NOMO-1 treated with dmso at 0.1 percent for 144 hours (cell line): ENCODE data around the gene ARIH2.
"Not testable (repeated sequence)": the region's sequence is repeated elsewhere in the genome, so short reads cannot be mapped to it uniquely, and the experiment has no call there.

Experiments
- DNase-seq: peaks from one replicate; lab custom pipeline; 2025; ENCODE audit not compliant: unreplicated experiment; lab: John Stamatoyannopoulos, UW

The ARIH2 gene

DNA sequence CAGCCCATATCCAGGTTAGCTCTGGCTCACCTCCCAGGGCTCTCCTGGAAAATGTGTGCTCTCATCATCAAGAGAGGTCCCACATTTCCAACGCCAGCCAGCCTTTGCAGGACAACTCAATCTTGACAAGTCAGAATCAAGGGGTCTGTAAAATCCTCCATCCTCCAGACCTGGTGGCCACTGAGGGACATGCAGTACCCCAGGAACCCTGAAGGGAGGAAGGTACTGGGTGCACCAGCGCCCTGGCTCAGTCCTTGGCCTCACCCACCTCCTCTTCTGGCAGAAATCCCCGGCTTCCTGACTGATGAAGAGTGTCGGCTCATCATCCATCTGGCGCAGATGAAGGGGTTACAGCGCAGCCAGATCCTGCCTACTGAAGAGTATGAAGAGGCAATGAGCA, 82.5 kb downstream of the ARIH2 start:
- no peak for DNase-seq

DNA sequence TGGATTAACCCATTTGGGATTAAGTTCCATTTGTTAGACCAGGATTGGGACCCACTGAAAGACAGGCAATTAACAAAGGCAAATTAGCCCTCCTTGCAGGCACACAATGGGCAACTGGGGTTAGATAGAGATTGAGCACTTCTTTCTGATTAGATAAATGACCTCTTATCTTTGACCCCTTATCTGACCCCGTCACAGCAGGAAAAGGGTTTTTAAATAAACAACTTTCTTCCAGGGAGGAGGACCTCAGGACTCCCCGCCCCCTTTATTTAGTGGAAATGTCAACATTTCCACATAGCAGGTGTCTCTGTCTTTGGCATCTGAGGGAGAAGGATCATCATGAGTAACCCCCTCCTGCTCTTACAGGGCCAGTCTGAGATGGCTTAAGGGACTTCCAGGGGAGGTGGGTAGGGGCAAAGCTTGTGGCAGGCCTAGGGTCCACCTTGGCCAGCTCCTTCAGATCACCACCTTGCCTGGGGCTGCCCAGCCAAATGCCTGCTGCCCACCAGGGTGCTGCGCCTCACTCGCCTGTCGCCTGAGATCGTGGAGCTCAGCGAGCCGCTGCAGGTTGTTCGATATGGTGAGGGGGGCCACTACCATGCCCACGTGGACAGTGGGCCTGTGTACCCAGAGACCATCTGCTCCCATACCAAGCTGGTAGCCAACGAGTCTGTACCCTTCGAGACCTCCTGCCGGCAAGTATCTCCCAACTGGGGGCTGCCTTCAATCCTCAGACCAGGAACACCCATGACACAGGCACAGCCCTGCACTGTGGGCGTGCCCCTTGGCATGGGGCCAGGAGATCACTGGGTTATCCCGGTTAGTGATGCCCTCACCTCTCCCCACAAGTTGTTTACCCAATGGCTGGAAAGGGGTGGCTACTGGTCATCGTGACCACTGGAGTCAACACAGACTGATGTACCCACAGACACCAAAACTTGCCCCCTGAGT, 86.0 kb downstream of the ARIH2 start:
- DNase-seq, result no peak

DNA sequence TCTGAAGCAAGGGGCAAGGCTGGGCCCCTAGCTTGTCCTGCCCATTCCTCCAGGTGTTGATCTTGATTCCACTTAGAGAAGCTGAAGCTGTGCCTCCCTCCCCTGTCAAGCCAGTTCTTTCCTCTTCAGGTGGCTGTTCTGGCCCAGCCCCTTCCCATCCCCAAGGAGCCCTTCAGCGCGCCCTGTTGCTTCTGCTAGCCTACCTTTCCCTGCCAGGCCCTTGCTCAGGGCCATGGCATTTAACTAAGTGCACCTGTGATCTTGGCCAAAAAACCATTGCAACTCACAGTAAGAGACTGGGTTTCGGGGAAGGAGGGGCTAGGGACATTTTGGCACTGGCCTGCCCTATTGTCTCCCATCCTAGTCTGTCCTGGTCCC, 86.7 kb downstream of the ARIH2 start:
- no peak for DNase-seq

- DNase-seq, result no peak
These were observed 87.4 kb downstream of the ARIH2 start for GRCh38 chr3:49005998-49006397.

DNA sequence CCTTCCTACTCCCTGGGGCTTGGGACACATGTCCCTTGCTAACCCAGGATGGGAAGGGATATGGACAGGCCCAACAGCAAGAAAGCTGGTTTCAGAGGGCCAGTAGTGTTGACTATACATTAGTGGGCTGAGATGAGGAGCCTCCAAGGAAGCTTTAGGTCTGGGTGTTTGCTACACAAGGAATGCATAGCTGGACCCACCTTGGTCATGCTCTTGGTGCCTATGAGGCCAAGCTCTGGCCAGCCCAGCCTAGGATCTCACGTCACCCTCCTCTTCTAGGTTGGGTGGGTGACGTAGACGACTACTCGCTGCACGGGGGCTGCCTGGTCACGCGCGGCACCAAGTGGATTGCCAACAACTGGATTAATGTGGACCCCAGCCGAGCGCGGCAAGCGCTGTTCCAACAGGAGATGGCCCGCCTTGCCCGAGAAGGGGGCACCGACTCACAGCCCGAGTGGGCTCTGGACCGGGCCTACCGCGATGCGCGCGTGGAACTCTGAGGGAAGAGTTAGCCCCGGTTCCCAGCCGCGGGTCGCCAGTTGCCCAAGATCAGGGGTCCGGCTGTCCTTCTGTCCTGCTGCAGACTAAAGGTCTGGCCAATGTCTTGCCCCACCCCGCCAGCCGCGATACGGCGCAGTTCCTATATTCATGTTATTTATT, 87.9 kb downstream of the ARIH2 start:
- no peak for DNase-seq

- DNase-seq, result peak; percentile 95
These were observed 88.6 kb downstream of the ARIH2 start, which contains the start of gene WDR6 for GRCh38 chr3:49007068-49007770. TSS of gene WDR6 (plus strand) at chr3:49007391. CDS start at chr3:49007432, 41 bp downstream.

GRCh38 chr3:49007771-49008528, 89.3 kb downstream of the ARIH2 start:
- peak; percentile 81 for DNase-seq

DNA sequence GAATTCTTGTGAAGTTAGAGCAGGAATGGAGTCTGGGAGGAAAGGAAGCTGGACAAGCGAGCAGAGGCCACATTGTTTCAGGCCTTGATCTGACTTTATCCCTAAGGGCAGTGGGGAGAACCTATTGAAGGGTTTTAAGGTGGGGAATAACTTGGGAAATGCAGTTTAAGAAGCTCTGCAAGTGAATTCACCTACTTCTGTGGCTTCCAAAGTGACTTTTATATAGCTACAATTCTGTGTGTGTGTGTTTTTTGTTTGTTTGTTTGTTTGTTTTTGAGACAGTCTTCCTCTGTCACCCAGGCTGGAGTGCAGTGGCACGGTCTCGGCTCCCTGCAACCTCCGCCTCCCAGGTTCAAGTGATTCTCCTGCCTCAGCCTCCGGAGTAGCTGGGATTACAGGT, 90.0 kb downstream of the ARIH2 start:
- DNase-seq, result not testable (repeated sequence)

DNA sequence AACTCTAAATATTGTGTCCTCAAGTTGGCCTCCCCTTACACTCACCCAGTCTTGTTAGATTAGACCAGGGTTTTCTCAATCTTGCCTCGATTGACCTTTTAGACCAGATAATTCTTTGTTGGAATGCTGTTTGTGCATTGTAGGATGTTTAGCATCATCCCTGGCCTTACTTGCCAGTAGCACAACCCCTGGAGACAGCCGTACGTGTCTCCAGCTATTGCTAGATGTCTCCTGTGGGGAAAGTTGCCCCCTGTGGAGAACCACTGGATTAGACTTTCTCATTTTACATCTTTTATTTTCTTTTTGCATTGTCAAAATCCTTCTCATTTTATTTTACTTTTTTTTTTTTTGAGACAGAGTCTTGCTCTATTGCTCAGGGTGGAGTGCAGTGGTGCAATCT, 90.8 kb downstream of the ARIH2 start:
- DNase-seq, result no peak

DNA sequence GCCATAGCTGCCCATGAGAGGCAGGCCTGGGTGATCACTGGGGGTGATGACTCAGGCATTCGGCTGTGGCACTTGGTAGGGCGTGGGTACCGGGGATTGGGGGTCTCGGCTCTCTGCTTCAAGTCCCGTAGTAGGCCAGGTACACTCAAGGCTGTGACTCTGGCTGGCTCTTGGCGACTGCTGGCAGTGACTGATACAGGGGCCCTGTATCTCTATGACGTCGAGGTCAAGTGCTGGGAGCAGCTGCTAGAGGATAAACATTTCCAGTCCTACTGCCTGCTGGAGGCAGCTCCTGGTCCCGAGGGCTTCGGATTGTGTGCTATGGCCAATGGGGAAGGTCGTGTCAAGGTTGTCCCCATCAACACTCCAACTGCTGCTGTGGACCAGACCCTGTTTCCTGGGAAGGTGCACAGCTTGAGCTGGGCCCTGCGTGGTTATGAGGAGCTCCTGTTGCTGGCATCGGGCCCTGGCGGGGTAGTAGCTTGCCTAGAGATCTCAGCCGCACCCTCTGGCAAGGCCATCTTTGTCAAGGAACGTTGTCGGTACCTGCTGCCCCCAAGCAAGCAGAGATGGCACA, 93.9 kb downstream of the ARIH2 start:
- DNase-seq, result no peak

- DNase-seq, result no peak
These were observed 94.6 kb downstream of the ARIH2 start for GRCh38 chr3:49013113-49013737.

DNA sequence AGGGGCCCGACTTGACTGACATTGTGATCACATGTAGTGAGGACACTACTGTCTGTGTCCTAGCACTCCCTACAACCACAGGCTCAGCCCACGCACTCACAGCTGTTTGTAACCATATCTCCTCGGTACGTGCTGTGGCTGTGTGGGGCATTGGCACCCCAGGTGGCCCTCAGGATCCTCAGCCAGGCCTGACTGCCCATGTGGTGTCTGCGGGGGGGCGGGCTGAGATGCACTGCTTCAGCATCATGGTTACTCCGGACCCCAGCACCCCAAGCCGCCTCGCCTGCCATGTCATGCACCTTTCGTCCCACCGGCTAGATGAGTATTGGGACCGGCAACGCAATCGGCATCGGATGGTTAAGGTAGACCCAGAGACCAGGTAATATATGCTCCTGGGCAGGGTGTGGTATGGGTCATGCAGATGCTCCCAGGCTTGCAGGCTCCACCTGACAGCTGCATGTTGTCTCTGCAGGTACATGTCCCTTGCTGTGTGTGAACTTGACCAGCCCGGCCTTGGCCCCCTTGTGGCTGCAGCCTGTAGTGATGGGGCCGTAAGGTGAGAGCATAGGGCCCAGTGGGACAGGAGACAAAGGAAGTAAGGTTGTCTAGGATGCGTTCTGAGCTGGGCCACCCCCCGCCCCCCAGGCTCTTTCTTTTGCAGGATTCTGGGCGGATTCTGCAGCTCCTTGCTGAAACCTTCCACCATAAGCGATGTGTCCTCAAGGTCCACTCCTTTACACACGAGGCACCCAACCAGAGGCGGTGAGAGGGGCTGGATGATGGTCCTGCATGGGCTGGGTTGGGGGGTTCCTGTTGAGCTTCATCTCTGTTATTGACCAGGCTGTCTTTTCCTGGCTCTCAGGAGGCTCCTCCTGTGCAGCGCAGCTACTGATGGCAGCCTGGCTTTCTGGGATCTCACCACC, 95.4 kb downstream of the ARIH2 start:
- no peak for DNase-seq

GRCh38 chr3:49015072-49015471, 96.4 kb downstream of the ARIH2 start:
- DNase-seq, result no peak

GRCh38 chr3:49015765-49016164, 97.1 kb downstream of the ARIH2 start:
- no peak for DNase-seq

GRCh38 chr3:49016414-49017228, 98.0 kb downstream of the ARIH2 start:
- no peak for DNase-seq

DNA sequence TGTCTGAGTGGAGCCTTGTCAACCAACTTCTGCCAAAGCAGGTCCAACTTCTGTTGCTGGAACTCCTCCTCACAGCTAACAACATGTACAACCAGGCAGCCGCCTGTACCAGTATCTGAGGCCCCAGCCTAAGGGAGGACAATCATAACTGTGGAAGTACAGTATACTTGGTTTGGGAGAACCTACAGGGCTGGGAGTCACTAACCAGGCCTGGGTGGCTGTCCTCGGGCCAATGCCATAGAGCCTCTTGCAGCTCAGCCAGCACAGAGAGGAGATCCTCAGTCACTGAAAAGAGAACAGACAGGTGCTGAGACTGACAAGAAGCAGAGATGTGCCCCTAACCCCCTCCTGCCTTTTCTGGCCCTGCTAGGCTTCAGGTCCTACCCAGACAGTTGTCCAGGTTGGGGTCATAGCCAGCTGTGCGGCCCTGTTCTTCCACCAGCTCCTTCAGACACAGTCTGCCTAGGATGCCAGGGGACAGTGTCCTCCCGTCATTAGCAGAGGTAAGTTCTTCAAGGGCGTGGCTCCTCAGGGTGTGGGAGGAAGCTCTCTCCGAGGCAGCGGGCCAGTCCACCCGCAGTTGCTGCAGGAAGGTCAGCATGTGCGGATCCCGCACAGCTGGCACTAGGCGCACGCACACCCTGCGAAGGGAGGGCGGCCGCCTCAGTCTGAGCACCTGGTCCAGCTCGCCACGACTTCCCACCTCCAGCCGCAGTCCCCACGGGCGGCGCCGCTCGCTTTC, 98.8 kb downstream of the ARIH2 start:
- DNase-seq, result peak; percentile 50

DNA sequence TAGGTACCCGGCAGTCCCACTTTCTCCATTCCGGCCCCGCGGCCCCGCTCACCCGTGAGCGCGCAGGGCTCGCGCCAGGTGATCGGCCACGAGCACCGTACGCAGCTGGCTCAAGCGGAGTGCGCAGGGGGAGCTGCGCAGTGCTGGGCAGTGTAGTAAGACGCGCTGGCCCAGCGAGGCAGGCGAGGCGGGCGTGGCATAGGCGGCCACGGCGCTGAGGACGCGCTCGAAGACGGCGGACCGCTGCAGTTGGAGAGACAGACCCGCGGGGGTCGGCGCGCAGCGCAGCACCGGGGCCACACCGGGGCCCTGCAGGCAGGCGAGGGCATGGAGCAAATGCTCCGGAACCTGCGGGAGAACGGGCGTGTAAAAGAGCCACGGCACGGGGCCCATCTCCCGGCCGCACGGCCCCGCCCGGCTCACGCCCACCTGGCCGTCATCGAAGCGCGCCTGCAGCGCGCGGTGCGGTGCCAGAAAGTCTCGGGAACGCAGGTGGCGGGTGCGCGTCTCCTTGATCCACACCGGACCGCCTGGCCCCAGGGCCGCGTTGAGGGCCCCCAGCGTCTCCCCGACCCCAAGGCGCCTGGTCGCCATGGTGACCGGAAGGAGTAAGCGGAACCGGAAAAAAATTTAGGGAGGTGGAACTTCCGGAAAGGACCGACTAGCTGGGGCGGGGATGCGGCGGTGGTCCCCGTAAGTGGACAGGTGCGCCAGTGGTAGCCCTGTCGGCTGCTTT, 99.5 kb downstream of the ARIH2 start, which contains the start of gene DALRD3:
Gene DALRD3, minus strand, starts transcription at position 610 of the 736 bp plus-strand sequence. Its CDS starts 16 bp downstream, at position 594.
- peak; percentile 83 for DNase-seq
